Measurements from ENCODE around the gene GH2.

Gene GH2

DNA sequence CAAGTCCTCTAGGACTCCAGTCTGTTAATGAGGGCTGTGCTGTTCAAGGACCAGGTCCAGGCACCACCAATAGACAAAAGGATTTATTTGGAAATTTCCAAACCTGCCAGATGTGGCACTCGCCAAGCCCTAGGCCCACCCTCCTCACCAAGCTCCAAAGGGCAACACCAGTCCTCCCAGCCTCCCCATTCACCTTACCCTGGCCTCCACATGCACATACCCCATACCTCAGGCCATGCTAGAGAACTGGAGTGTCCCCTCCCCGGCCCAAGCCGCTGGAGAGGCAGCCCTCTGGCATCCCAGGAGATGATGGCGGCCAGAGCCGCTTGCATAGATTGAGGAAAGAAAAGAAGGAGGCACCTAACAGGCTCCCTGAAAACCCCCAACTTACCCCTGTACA, 49.7 kb downstream of the GH2 start:
- Histone ChIP-seq H3K4me3 (ENCODE audit: low read depth, low read length, poor library complexity, severe bottlenecking) (no peak overlapping the region), H3K36me3 (ENCODE audit: insufficient read depth, low read length) (peaks cover 83% of the 10 kb centered on the region), H3F3A (ENCODE audit: insufficient read depth, low read length) (no peaks in the 10 kb centered on the region), H3K27me3 (ENCODE audit: insufficient read depth, low read length) (no peaks in the 10 kb centered on the region), H3K4me2 (ENCODE audit: low read length) (no peak overlapping the region), H3K79me2 (ENCODE audit: insufficient read depth, low read length) (peaks cover 15% of the 10 kb centered on the region), H3K9me3 (ENCODE audit: low read length) (no peaks in the 10 kb centered on the region), H3K9ac (ENCODE audit: low read length) (no peak overlapping the region), H4K20me1 (ENCODE audit: insufficient read depth, low read length) (no peaks in the 10 kb centered on the region), H2AFZ (ENCODE audit: low read length) (no peak overlapping the region), H3K27ac (ENCODE audit: low read depth, low read length, poor library complexity, severe bottlenecking) (no peak overlapping the region), H3K4me1 (ENCODE audit: insufficient read depth, low read length, severe bottlenecking) (peaks cover 14% of the 10 kb centered on the region), H3K9me2 (ENCODE audit: low read depth, low read length) (no peaks in the 10 kb centered on the region)
- TF ChIP-seq CTCF (IDR thresholded peaks at IDR 0.05; ENCODE audit: low read length) (no peak), EZH2 (IDR thresholded peaks at IDR 0.05; ENCODE audit: borderline replicate concordance, low read length) (no peak)

DNA sequence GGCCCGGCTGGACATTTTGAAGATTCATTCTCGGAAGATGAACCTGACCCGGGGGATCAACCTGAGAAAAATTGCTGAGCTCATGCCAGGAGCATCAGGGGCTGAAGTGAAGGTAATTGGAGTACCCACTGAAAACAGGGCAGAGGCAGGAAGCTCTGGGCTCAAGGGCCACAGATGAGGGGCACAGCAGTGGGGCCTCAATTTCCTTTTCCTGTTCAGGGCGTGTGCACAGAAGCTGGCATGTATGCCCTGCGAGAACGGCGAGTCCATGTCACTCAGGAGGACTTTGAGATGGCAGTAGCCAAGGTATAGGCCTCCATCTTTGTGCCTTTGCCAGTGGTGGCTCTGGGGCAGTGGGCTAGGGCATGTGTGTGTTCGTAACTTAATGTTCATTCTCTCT, 50.2 kb downstream of the GH2 start:
- no peak overlapping the region for H3K9ac ChIP-seq (ENCODE audit: low read length)

DNA sequence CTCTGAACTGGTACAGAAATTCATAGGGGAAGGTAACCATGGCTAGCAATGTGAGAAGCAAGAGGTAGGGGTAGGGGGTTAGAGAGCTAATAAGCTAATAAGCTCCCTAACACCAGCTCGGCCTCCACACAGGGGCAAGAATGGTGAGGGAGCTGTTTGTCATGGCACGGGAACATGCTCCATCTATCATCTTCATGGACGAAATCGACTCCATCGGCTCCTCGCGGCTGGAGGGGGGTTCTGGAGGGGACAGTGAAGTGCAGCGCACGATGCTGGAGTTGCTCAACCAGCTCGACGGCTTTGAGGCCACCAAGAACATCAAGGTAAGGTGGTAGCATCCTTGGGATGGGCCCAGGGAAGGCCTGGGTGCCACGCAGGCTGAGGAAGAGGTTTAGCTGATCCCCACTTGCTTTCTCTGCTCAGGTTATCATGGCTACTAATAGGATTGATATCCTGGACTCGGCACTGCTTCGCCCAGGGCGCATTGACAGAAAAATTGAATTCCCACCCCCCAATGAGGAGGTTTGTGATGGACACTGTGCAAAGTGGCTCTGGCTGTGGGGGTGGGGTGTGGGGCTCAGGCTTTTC, 50.7 kb downstream of the GH2 start:
- Histone ChIP-seq H3K4me1 (ENCODE audit: insufficient read depth, low read length, severe bottlenecking) (peaks cover 18% of the 10 kb centered on the region), H3K9me2 (ENCODE audit: low read depth, low read length) (no peaks in the 10 kb centered on the region), H3K9me3 (ENCODE audit: low read length) (no peaks in the 10 kb centered on the region), H3K36me3 (ENCODE audit: insufficient read depth, low read length) (peaks cover 73% of the 10 kb centered on the region), H3K4me2 (ENCODE audit: low read length) (no peak overlapping the region), H3F3A (ENCODE audit: insufficient read depth, low read length) (no peaks in the 10 kb centered on the region), H4K20me1 (ENCODE audit: insufficient read depth, low read length) (no peaks in the 10 kb centered on the region), H3K9ac (ENCODE audit: low read length) (no peak overlapping the region), H3K27ac (ENCODE audit: low read depth, low read length, poor library complexity, severe bottlenecking) (no peak overlapping the region), H3K79me2 (ENCODE audit: insufficient read depth, low read length) (peaks cover 21% of the 10 kb centered on the region), H2AFZ (ENCODE audit: low read length) (no peak overlapping the region), H3K27me3 (ENCODE audit: insufficient read depth, low read length) (no peaks in the 10 kb centered on the region), H3K4me3 (ENCODE audit: low read depth, low read length, poor library complexity, severe bottlenecking) (no peak overlapping the region)
- TF ChIP-seq EZH2 (IDR thresholded peaks at IDR 0.05; ENCODE audit: borderline replicate concordance, low read length), result no peak
- TF ChIP-seq CTCF (IDR thresholded peaks at IDR 0.05; ENCODE audit: low read length), result no peak

More for the DNA sequence above, 50.2 kb downstream of the GH2 start:
- H3K27me3 ChIP-seq (ENCODE audit: insufficient read depth, low read length), result no peaks in the 10 kb centered on the region
- no peaks in the 10 kb centered on the region for H3F3A ChIP-seq (ENCODE audit: insufficient read depth, low read length)
- H3K9me3 ChIP-seq (ENCODE audit: low read length), result no peaks in the 10 kb centered on the region
- H3K36me3 ChIP-seq (ENCODE audit: insufficient read depth, low read length), result peaks cover 78% of the 10 kb centered on the region
- H3K4me1 ChIP-seq (ENCODE audit: insufficient read depth, low read length, severe bottlenecking), result peaks cover 14% of the 10 kb centered on the region
- no peak overlapping the region for H2AFZ ChIP-seq (ENCODE audit: low read length)
- H3K27ac ChIP-seq (ENCODE audit: low read depth, low read length, poor library complexity, severe bottlenecking), result no peak overlapping the region
- no peaks in the 10 kb centered on the region for H4K20me1 ChIP-seq (ENCODE audit: insufficient read depth, low read length)
- H3K9me2 ChIP-seq (ENCODE audit: low read depth, low read length), result no peaks in the 10 kb centered on the region
- no peak overlapping the region for H3K4me3 ChIP-seq (ENCODE audit: low read depth, low read length, poor library complexity, severe bottlenecking)
- H3K79me2 ChIP-seq (ENCODE audit: insufficient read depth, low read length), result peaks cover 16% of the 10 kb centered on the region
- no peak for TF ChIP-seq CTCF (IDR thresholded peaks at IDR 0.05; ENCODE audit: low read length)
- no peak for TF ChIP-seq EZH2 (IDR thresholded peaks at IDR 0.05; ENCODE audit: borderline replicate concordance, low read length)
- no peak overlapping the region for H3K4me2 ChIP-seq (ENCODE audit: low read length)

All from OCI-LY1 (cell line).